GM21717 (cell line): Measurements from ENCODE around the gene CYP2W1.

Experiments used
- ATAC-seq: cut with Tn5 transposase; IDR thresholded peaks from one replicate; pipeline ENCODE4 v1.9.1; 2021; ENCODE audit warnings: mild to moderate bottlenecking, moderate library complexity; ENCODE audit not compliant: unreplicated experiment

CYP2W1 gene

GRCh38 chr7:966291-967069 is 16.5 kb upstream of the CYP2W1 start:
- ATAC-seq = no peak

GRCh38 chr7:967361-968082 is 15.5 kb upstream of the CYP2W1 start:
- ATAC-seq = no peak

GRCh38 chr7:968205-969105 is 14.5 kb upstream of the CYP2W1 start:
- ATAC-seq = no peak

GRCh38 chr7:969403-969802 is 13.6 kb upstream of the CYP2W1 start:
- no peak for ATAC-seq

- ATAC-seq = no peak
These were observed 12.2 kb upstream of the CYP2W1 start for GRCh38 chr7:970744-971143.

- ATAC-seq = no peak
These were observed 10.9 kb upstream of the CYP2W1 start for GRCh38 chr7:972110-972509.

- ATAC-seq = no peak
These were observed 10.2 kb upstream of the CYP2W1 start for GRCh38 chr7:972676-973309.

GRCh38 chr7:973312-973711 is 9.7 kb upstream of the CYP2W1 start:
- ATAC-seq = no peak

GRCh38 chr7:974172-974571 is 8.8 kb upstream of the CYP2W1 start:
- ATAC-seq = no peak

- peak; percentile 74 for ATAC-seq
These were observed 7.9 kb upstream of the CYP2W1 start, which contains the start of gene COX19 for GRCh38 chr7:974820-975681. Gene COX19, minus strand, starts transcription at chr7:975549. Its CDS starts 40 bp downstream, at chr7:975509.

GRCh38 chr7:975702-976473 is 7.1 kb upstream of the CYP2W1 start:
- no peak for ATAC-seq

GRCh38 chr7:976901-977325 is 6.1 kb upstream of the CYP2W1 start:
- no peak for ATAC-seq

- no peak for ATAC-seq
These were observed 5.5 kb upstream of the CYP2W1 start for GRCh38 chr7:977326-978048.

- no peak for ATAC-seq
These were observed 5.0 kb upstream of the CYP2W1 start for GRCh38 chr7:978049-978346.

- no peak for ATAC-seq
These were observed 4.4 kb upstream of the CYP2W1 start for GRCh38 chr7:978416-979091.

GRCh38 chr7:979151-979550 is 3.8 kb upstream of the CYP2W1 start:
- no peak for ATAC-seq

GRCh38 chr7:979886-980571 is 3.0 kb upstream of the CYP2W1 start:
- ATAC-seq = no peak
